D341Med (cell line): Measurements from ENCODE around the gene PLEKHF1.
A peak's percentile ranks its signal among the peaks of the same experiment; 100 is the strongest.

Source experiments
- DNase-seq: peaks from one replicate; pipeline ENCODE4 v3.0.0; 2012; ENCODE audit warnings: low spot score

PLEKHF1 gene

DNA sequence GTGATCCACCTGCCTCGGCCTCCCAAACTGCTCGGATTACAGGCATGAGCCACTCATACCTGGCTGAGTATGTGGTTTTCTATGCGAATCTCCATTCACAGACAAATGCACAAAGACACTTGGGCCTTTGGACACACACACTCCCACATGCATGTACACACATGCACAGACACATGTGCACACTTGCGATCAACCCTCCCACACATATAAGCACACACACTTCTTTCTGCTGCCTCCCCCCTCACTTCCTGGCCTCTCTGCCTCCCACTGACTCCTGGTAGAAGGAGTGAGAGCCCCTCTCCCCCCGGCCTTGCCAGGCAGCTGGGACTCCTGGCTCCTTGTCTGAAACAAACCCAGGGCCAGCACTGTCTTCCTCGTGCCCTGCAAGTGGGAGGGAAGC, 29.3 kb upstream of the PLEKHF1 start:
- DNase-seq: no peak

DNA sequence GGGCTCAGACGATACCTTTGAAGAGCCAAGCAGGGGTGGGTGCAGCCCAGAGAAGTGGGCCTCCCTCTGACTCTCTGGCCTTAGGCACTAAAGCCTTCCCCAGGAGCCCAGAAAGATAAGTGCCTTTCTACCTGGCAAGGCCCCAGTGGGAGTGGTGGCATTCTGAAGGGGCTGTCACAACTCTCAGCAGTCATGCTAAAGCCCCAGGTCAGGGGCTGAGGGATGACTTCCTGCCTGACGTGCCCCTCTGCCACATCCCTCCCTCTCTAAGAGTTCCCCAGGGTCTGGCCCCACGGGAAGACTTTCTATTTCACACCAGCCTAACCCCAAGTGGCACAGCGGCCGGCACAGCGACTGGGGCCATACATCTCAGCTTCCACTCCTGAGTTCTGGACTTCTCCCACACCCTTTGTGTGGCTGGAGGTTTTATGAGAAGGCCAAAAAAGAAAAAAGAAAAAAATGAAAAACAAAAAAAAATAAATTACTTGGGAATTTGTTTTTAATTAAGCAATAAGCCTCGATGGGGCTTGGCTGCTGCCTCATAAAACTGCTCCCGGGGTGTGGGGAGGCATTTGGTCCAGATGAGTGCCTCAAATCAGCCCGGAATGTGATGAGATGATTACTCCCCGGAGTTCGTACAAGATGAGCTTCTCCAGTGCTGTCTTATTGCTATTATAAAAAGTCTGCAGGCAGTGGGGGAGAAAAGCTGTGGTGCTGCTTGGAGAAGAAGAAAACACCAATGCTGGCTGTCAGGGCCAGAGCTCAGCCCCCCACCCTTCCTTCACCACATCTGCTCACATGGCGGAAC, 28.5 kb upstream of the PLEKHF1 start:
- DNase-seq: peak; percentile 17

DNA sequence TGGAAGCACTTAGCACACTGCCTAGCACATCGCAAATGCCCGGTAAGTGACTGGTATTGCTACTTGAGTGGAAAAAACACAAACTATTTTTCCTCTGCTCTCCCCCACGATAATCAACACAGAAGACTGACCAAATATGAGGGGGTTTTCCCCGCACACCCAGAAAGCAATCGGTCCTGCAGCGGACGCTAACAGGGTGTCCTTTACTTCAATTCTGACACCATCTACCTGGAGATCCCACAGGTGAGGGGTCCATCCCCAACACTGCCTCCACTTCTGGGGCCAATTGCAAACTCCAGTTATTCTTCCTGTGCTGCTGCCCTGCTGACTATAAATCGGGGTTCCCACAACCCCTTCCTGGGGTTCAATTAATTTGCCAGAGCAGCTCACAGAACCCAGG, 26.2 kb upstream of the PLEKHF1 start:
- no peak for DNase-seq

DNA sequence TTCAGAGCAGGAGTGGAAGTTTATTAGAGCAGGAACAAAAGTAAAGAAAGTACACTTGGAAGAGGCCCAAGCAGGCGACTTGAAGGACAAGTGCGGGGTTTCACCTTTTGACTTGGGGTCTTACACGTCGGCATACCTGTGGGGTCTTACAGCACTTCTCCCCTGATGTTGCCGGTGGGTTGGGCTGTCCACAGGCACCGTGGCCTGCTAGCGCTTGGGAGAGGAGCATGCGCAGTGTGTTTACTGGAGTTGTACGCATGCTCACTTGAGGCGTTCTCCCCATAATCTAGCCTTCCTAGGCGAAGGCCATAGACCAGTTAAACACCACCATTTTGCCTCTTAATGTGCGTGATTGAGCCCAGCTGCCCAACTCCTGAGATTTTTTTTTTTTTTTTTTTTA, 25.0 kb upstream of the PLEKHF1 start:
- DNase-seq: no peak

GRCh38 chr19:29641597-29641996, 23.7 kb upstream of the PLEKHF1 start:
- DNase-seq: no peak

GRCh38 chr19:29643361-29643935, 21.8 kb upstream of the PLEKHF1 start:
- DNase-seq: no peak

DNA sequence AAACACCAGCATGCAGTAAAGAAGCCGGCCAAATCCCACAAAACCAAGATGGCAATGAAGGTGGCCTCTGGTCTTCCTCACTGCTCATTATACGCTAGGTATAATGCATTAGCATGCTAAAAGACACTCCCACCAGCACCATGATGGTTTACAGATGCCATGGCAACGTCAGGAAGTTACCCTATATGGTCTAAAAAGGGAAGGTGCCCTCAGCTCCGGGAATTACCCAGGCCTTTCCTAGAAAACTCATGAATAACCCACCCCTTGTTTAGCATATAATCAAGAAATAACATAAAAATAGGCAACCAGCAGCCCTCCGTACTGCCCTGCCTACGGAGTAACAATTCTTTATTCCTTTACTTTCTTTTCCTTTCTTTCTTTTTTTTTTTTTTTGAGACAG, 21.1 kb upstream of the PLEKHF1 start:
- no peak for DNase-seq

DNA sequence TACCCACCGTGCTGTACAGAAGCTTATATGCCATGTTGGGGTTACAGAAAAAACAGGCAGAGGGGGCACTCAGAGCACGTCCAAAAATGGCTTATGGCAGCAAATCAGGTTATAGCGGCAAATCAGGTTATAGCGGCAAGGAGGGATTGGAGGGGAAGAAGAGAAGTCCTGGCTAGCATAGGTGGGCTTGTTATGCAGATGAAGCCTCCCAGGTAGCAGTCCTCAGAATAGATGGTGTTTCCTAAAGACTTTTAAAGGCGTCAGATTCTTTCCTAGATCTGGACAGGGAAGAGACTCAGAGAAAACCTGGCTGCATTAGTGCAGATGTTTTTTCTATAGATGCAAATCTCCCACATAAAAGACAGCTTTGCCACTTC, 19.8 kb upstream of the PLEKHF1 start:
- DNase-seq: no peak

DNA sequence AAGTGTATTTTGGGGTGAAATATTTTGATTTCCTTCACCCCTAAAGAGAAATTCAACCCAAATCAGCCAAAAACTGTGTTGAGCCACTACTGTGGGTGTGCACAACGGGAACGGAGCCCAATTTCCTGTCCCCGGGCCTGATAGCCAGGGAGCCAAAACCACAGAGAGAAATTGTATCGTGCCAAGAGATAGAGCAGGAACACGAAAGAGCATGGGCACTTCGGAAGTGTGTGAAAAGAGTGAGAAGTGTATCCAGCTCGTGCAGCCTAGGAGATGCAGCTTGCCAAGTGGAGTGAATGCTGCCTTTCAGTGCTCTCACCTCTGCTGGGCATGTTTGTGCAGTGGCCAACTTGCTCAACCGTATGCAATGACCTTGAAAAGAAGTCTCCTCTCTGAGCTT, 19.4 kb upstream of the PLEKHF1 start:
- peak; percentile 21 for DNase-seq

DNA sequence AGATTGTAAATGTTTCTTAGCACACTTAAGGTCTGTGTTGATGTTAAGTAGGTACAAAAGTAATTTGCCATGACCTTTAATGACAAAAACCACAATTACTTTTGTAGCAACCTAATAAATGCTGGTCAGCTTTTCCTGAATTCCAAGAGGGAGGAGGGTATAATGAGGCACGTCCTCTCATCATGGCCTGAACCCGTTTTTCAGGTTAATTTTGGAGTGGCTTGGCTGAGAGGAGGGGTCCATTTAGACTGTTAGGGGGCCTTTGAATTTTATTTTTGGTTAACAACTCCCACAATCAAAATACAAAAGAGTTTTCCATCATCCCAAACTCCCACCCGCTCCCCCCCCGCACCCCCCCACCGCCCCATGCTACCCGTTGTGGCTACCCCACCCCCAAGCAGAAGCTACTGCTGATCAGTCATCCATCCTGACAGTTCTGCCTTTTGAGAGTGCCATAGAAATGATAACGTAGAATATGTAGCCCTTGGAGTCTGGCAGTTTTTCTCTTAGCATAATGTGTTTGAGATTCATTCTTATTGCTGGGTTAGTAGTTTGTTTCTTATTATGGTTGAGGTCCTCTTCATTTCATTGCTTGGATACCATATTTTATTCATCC, 14.4 kb upstream of the PLEKHF1 start:
- DNase-seq: no peak

- DNase-seq: no peak
These were observed 13.5 kb upstream of the PLEKHF1 start for GRCh38 chr19:29651622-29652394.

- DNase-seq: no peak
These were observed 11.9 kb upstream of the PLEKHF1 start for GRCh38 chr19:29653398-29653797.

DNA sequence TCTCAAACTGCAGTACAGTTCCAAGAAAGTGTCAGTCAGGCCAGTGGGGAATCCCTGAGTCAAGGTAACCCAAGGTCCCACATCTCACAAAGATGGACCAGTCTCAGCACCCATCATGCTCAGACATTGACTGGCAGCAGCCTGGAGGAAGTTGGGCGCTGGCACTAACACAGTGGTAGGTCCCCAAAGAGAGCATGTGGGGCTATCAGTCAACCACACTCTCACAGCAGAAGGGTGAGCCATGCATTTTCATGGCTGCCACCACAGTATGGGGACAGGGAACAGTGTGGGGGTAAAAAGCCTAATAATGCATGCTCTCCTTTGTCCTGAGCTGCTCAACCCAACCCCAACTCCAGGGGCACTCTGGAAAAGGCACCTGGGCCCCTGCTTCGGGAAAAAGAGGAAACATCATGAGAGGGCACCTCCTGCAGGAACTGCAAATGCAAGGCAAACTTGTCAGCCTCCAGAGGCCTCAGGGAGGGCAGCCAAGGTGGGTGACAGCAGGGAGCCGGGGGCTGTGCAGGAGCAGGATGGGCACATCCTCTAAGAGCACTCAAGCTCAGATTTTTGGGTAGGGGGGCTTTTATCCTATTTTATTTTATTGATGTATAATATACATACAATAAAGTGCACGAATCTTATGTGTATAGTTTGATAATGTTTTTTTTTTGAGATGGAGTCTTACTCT, 9.5 kb upstream of the PLEKHF1 start:
- no peak for DNase-seq

DNA sequence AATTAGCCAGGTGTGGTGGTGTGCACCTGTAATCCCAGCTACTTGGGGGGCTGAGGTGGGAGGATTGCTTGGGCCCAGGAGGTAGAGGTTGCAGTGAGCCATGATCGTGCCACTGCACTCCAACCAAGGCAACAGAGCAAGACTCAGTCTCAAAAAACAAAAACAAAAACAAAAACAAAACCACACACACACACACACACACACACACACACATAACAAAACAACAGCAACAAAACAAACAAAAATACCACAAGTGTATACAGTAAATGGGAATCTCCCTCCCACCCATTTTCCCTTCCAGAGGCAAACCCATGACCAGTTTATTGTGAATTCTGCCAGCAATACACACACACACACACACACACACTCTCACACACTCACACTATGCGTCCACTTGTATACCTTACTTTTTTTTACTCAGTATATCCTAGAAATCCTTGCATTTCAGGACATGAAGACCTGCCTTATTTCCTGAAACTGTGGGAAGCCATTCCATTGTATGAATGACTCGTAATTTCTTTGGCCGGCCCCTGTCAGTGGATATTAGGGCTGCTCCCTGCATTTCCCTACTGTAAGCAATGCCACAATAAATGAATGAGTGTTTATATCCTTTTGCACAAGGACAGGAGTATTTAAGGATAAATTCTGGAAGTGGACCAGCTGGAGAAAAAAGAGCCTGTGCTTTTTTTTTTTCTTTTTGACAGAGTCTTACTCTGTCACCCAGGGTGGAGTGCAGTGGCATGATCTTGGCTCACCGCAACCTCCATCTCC, 6.9 kb upstream of the PLEKHF1 start:
- DNase-seq: no peak

- no peak for DNase-seq
These were observed 4.4 kb upstream of the PLEKHF1 start for GRCh38 chr19:29660835-29661234.

GRCh38 chr19:29662278-29662603, 3.0 kb upstream of the PLEKHF1 start:
- no peak for DNase-seq

GRCh38 chr19:29662604-29663404, 2.5 kb upstream of the PLEKHF1 start:
- no peak for DNase-seq

DNA sequence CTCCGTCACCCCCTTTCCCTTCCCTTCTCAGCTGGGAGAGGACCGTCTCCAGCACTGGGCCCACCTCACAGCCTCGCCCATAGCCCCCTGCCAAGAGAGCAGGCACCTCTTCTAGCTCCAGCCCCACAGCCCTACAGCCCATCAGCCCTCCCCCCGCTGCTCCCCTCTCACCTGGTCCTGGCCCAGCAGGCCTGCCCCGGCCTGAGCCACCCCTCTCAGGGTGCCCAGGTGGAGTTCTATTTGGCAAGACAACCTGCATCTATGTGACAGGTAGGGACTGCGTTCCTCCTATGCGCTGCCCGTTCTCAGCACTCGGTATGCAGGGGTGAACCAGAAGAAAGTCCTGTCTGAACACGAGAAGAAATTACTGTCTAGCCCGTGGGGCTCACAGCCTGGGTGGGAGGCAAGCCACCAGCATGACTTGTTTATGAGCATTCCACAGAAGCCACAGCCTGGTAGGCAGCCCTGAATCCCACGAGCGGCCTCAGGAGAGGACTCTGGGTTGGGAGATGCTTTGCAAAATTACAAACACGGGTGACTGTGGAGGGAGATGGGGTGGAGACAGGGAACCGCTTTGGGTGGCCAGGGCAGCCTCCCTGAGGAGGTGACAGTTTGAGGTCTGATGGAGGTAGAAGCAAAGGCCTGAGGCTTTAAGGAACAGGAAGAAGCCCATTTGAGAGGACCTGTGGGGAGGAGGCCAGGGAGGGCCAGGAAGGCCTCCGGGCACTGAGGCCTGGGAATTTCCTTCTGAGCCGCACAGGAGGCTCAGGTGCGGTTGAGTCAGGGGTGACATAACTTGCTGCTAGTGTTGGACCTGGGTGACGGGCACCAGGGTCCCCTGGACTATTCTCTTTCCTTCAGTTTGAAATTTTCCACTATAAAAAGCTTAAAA, 1.2 kb upstream of the PLEKHF1 start:
- DNase-seq: no peak

DNA sequence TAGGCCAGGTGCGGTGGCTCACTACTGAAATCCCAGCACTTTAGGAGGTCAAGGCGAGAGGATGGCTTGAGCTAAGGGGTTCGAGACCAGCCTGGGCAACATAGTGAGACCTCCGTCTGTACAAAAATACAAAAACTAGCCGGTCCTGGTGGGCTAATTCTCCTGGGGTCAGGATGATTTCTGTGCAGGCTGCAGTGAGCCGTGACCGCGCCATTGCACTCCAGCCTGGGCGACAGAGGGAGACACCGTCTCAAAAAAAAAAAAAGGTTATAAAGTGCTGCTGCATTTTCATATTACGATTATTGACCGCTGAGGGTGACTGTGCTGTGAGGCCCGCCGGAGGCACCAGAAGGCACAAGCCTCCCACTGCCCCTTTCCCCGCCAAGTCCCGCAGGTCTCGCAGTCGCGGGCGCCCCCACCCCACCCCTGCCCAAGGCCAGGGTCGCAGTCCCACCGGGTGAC, 477 bp upstream of the PLEKHF1 start:
- DNase-seq: no peak
